PC-9 (cell line): ENCODE measurements around the gene TLCD4.

Source experiments
- CTCF ChIP-seq: fragments of 200-600 bp; sonication (generic); conservative IDR thresholded peaks from 2 replicates; pipeline ENCODE4 v1.6.1; 2017; ENCODE audit warnings: mixed run types, antibody characterized with exemption, mild to moderate bottlenecking, moderate library complexity
- EZH2 ChIP-seq: fragments of 200-600 bp; sonication (generic); IDR thresholded peaks from 2 replicates; pipeline ENCODE4 v1.8.0; 2017; ENCODE audit warnings: antibody characterized with exemption, low read depth

- TF ChIP-seq CTCF (no peak), EZH2 (no peak)
Measured at GRCh38 chr1:95138223-95138622, 21.1 kb downstream of the TLCD4 start.
